Stimulated activated CD4-positive, alpha-beta T cell treated with anti-CD3 and anti-CD28 coated beads, Interleukin-1b, Interleukin-23, amount 100 ng/mL, for 24 hours (primary cell): ENCODE measurements around the gene SLC38A2.
"Not testable (repeated sequence)": the region's sequence is repeated elsewhere in the genome, so short reads cannot be mapped to it uniquely, and the experiment has no call there.

ENCODE experiments used
- DNase-seq, 4 experiments: peaks; one replicate each; pipeline ENCODE4 v3.0.0-alpha.2; 2020; ENCODE audit warnings: low read depth in 4 of 4, low spot score in 1 of 4

Gene SLC38A2

DNA sequence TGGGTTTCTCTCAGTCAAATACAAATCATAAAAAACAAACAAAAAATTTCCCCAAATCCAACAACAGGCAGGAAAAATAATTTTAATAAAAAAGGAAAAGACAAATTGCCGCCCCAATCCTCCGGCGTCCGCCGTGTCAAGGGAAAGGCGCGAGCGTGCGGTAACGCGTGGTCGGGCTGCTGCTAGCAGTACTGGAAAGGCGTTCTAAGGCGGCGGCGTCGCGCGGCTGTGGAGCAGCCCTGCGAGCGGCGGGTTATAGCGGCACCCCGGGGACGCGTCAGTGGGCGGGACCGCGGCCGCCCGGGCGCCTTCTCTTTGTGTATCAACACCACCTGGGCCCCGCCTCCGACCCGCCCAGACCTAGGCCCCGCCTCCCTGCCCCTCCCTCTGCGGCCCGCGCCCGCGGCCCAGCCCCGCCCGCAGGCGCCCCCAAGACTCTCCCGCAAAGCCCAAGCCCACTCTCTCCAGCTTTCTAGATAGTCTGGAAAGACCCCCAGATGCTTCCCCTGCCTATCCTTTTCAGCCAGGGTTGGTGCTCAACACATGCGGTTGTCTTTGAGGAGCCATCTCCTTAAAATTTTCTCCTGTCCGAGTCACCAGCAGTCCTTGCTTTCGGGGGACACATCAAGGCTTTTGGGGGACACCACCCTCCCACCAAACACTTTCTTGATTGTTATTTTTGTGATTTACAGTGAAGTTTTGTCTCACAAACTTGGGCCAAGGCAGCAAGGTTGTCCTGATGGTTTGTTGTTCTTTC lies at the start of gene SLC38A2:
Gene SLC38A2, minus strand, starts transcription at position 230 of the 757 bp plus-strand sequence. CDS start 1,480 bp downstream, outside the sequence.
- DNase-seq = peak; percentile 88 to 98 (median 96)

GRCh38 chr12:46419675-46420074 lies 47.1 kb upstream of the SLC38A2 start:
- DNase-seq = no peak

DNA sequence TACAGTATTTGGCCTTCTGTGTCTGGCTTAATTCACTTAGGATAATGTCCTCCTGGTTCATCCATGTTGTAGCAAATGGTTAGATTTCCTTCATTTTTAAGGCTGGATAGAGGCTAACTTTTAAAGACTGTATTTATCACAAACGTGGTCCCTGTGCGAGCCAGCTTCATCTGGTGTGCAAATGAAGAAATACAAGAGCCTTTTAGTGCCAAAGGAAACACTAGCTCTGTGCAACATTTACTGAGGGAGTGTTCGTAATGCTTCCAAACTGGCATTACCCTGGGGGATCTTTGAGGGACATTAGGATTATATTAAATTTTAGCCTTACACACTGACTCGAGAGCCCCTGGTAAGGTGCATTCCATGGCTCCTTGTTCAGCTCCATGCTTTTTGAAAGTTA lies 43.0 kb upstream of the SLC38A2 start:
- no peak for DNase-seq

- DNase-seq = no peak
Measured at GRCh38 chr12:46414591-46415268, 42.2 kb upstream of the SLC38A2 start.

DNA sequence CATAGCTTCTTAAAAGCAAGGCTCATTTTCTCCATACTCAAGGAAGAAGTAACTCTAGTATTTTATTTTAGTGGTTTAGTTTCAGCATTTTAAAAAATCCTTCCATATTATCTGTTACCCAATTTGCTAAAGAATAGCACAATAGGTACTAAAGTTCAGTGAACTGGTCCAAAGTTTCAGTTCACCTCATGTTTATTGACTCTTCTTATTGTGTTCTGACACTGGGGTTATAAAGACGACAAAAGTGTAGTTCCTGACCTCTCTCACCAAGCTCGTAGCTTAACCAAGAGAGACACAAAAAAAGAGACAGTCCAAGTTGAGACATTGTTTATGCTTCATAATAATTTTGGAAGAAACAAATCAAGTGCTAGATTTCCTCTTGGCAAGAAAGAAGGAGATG lies 40.8 kb upstream of the SLC38A2 start:
- DNase-seq = no peak

- DNase-seq = no peak
Measured at GRCh38 chr12:46412857-46413256, 40.3 kb upstream of the SLC38A2 start.

DNA sequence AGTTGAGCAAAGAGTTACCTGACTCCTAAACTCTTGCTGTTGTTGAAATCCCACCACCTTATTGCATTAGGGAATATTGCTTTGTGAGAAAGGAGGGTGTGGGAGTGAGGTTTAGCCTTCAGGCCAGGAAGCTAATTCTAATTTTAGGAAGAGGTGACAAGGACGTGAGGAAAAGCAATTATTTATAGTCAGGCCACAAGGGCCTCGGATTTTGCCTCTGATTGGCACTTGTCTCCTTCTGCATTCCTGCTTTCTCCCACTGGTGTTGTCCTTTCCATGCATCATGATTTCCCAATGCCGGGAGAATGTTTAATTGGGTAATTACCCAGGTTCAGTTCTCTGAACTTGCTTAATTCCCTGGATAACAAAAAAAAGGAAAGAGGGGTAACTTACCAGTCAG lies 37.9 kb upstream of the SLC38A2 start:
- DNase-seq = no peak

GRCh38 chr12:46409974-46410373 lies 37.4 kb upstream of the SLC38A2 start:
- no peak for DNase-seq

DNA sequence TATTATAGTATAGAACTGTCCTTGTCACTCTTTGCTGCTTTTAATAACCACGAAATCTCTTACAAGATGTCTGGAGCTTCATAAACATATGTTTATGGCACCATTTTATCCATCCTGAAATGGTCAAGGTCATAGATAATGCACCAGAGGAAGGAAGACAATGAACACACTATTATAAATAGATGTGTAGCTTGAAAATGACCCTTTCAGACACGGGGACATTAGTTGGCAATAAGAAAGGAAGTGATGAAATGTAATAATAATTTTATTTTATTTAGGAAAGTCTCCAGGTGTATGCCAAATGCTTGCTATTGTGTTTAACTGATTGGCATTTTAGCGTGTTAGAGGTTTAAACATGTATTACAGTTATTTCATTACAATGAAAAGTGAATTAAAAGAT lies 36.8 kb upstream of the SLC38A2 start:
- no peak for DNase-seq

DNA sequence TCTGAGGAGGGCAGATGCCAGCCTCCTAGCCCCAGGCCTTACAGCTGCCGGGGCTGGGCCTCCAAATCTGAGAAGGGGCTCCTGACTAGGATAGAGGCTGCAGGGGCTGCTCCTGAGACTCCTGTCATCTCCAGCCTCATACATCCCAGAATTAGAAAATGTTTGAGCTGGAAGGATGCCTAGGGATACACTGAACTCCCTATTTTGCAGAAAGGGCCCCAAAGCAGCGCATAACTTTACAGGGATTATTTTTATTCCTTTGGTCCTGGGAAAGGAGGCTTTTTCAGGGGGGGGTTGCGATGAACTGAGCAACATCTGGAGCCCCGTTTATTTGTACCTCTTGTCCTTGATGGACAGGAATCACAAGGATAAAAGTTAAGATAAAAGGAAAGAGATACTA lies 35.9 kb upstream of the SLC38A2 start:
- DNase-seq = no peak

GRCh38 chr12:46407361-46407760 lies 34.8 kb upstream of the SLC38A2 start:
- no peak for DNase-seq

DNA sequence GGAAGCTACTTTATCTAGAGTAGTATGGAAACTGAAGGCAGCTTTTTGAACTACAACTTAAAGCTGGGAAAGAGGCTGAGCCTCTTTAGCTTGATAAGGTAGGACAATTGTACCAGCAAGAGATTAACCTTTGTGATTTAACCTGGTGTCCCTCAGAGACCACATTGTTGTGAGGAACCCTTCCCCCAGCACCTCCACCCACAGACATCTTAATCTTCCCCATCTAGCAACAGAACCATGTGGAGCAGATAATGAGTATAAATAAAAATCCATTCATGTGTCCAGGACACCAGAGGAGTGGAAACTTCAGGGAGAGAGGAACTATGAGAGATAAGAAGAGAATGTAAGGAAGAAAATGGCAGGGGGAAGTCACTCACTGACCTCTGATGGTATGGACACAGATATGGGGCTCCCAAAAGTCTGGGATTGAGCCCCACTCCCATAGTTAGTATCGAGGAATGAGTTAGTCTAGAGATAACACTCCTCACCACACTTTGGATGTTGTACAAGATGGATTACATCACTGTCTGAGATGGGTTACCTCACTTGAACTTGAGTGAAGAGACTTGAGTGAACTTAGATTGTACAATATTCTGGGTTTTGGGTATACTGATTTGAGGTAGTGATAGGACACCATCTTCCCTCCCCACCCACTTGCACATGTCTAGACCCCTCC lies 33.9 kb upstream of the SLC38A2 start:
- no peak for DNase-seq

DNA sequence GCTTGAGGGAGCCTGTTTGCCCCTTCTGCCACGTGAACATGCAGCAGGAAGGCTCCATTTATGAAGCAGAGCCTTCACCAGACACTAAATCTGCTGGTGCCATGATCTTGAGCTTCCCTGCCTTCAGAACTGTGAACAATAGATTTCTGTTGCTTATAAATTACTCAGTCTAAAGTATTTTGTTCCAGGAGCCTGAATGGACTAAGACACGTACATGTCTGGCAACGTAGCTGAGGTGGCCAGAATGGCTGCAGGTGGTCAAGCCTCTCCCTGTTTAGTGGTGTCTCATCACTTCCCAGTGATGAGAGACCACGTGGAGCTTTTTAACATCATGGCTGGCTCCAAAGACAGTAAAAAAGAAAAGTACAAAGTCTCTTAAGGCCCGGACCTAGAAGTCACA lies 32.2 kb upstream of the SLC38A2 start:
- no peak for DNase-seq

GRCh38 chr12:46404225-46404631 lies 31.7 kb upstream of the SLC38A2 start:
- DNase-seq = no peak

- DNase-seq = no peak
Measured at GRCh38 chr12:46403719-46404070, 31.1 kb upstream of the SLC38A2 start.

DNA sequence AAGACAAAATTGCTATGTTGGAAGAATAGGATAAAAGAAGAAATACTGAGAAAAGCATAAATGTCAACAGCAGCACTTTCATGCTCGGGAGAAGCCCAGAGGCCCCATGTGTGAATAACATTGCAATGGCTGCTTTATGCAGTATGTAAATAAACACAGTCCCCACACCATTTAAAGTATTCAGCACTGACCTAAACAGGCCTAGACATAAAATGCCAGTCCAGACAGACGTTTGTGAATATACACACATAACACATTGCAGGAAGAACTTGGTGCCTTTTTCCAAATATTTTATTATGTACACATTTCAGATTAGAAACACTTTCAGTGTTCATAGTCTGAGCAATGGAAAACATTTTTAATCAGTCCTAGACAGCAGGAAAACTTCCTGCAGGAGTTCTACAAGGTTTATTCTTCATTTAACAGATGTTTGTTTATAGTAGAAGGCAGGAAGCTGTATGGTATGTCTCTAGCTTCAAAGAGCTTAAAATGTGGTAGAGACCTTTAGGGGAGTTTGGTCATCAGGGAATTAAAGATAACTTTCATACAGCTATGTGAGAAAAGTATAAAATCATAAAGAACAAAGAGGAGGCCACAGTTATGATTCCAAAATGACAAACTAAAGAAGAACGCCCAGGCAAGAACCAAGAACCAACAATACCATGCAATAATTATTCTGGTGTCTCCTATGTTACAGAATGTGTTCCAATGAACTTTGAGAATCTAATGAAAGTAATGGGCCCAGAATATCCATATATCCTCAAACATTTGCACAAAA lies 30.6 kb upstream of the SLC38A2 start:
- no peak for DNase-seq

DNA sequence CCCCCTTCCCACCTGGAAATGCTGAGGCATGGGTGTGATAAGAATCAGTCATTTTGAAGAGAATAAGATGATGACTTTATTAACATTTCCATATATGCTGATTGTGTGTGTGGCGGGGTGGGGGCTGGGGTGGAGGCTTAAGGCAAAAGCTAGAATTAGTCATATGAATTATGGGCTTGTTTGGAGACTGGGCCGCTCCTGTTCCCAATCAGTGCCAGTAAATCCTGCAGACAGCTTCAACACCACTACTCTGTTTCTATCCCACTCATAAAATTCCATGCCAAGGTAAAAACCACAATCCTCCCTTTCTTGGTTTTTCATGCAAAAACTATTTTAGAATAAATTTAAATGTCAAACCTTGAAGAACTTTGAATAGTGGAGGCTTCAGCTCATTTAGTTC lies 29.9 kb upstream of the SLC38A2 start:
- DNase-seq = no peak

DNA sequence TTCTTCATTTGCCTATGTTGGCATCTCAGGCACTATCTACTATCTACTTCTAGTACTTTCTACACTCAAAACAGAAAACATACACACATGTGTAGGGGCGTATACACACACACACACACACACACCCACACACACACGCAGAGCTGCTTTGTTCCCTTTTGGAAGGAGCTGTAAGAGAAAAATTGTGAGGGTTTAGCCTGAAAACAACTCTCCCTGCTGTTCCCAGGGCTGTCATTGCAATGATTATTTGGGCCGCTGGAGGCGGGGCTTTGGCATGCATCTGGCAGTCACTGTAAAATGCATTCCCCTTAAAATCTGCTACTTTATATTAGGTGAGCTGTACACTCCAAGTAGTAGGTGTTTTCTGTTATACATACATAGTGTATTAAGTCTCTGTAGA lies 29.1 kb upstream of the SLC38A2 start:
- DNase-seq = no peak

- no peak for DNase-seq
Measured at GRCh38 chr12:46400406-46400805, 27.8 kb upstream of the SLC38A2 start.

- DNase-seq = not testable (repeated sequence)
Measured at GRCh38 chr12:46399461-46400248, 27.1 kb upstream of the SLC38A2 start.

GRCh38 chr12:46396826-46397225 lies 24.3 kb upstream of the SLC38A2 start:
- DNase-seq = no peak
